HFFc6 (cell line): ENCODE data around the gene MIA2. TPM values are rescaled to one million over a fixed set of nuclear protein-coding genes. Genes with fewer than 3 reads are reported as not detected.
"Not testable (repeated sequence)": the region's sequence is repeated elsewhere in the genome, so short reads cannot be mapped to it uniquely, and the experiment has no call there.

Experiments used
- DNase-seq: peaks from one replicate; pipeline ENCODE4 v3.0.0-alpha.2; 2018
- H3K27ac Mint-ChIP-seq: 2 replicates; pipeline ENCODE4 v1.8.0; 2020; ENCODE audit warnings: mild to moderate bottlenecking, mixed read lengths
- H3K27me3 Mint-ChIP-seq: 2 replicates; pipeline ENCODE4 v1.8.0; 2021; ENCODE audit warnings: mild to moderate bottlenecking, moderate library complexity, mixed read lengths; ENCODE audit not compliant: insufficient read depth
- H3K36me3 Mint-ChIP-seq: 2 replicates; pipeline ENCODE4 v1.8.0; 2021; ENCODE audit warnings: low read depth, mixed read lengths
- H3K4me1 Mint-ChIP-seq: 2 replicates; pipeline ENCODE4 v1.8.0; 2020; ENCODE audit warnings: low read depth, mixed read lengths
- H3K4me3 Mint-ChIP-seq: 2 replicates; pipeline ENCODE4 v1.8.0; 2020; ENCODE audit warnings: mild to moderate bottlenecking, moderate library complexity, mixed read lengths
- H3K9me3 Mint-ChIP-seq: 2 replicates; pipeline ENCODE4 v1.8.0; 2020; ENCODE audit warnings: mild to moderate bottlenecking, mixed read lengths
- total RNA-seq, 6 experiments: library from RNA; stranded (reverse); fragmentation: NEBNext Ultra II Directional; extraction: Animal tissue kit (Norgen Biotek cat#: 25700); gene quantifications; 2 replicates in 1 of 6; 3 replicates in 5 of 6; pipeline ENCODE4 v1.2.3, GENCODE V29; 2021
- TF ChIP-seq, protein P1 (sequence below): fragments of 200-600 bp; sonication (generic); IDR thresholded peaks from 2 replicates; pipeline ENCODE4 v1.5.0; 2021; ENCODE audit warnings: antibody characterized with exemption, mild to moderate bottlenecking

The MIA2 gene
- total RNA-seq, 6 experiments from 2014 or later = 11.5 to 16.3 (median 13.0) TPM

DNA sequence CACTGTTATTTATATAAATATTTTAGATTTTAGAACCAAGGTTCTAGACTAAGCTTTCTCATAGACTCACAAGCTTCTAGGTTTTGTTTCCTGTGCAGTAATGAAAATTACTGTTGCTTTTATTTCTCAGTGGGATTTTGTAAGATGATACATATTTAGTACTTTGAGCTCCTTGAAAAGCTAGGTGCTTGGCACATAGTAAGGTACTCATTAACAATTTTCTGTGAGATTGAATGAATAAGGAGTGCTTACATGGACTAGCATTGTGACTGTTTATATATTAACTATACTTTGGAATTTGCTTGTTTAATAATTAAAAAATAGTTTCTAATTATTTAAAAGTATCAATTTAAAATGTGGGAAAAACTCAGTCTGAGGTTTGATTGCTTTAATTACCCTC, 85.7 kb downstream of the MIA2 start:
- Mint-ChIP-seq H3K4me3 (no peak overlapping the region), H3K4me1 (peaks cover 32% of the 10 kb centered on the region), H3K36me3 (peaks cover 9% of the 10 kb centered on the region), H3K9me3 (no peaks in the 10 kb centered on the region), H3K27ac (no peak overlapping the region), H3K27me3 (no peaks in the 10 kb centered on the region)
- no peak for DNase-seq
- TF ChIP-seq, protein P1, sequence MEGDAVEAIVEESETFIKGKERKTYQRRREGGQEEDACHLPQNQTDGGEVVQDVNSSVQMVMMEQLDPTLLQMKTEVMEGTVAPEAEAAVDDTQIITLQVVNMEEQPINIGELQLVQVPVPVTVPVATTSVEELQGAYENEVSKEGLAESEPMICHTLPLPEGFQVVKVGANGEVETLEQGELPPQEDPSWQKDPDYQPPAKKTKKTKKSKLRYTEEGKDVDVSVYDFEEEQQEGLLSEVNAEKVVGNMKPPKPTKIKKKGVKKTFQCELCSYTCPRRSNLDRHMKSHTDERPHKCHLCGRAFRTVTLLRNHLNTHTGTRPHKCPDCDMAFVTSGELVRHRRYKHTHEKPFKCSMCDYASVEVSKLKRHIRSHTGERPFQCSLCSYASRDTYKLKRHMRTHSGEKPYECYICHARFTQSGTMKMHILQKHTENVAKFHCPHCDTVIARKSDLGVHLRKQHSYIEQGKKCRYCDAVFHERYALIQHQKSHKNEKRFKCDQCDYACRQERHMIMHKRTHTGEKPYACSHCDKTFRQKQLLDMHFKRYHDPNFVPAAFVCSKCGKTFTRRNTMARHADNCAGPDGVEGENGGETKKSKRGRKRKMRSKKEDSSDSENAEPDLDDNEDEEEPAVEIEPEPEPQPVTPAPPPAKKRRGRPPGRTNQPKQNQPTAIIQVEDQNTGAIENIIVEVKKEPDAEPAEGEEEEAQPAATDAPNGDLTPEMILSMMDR = no peak

DNA sequence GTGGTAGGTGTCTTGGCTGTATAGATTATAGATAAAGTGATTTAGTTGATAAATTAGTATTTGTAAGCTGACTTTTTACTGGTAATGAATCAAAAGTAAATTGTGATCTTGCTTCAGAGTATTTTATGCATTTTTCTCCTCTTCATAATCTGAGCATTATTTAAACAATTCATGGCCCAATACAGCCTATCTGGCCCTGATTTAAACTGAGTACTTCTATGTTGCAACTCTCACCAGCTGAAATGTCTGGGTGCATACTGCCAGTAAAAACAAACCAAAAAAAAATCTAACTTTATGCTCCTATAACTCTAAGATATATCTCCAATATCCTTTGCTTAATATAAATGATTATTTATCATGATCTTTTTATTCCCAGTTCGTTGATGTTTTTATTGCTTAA, 86.6 kb downstream of the MIA2 start:
- no peak for DNase-seq
- Mint-ChIP-seq H3K36me3 (peaks cover 9% of the 10 kb centered on the region), H3K27me3 (no peaks in the 10 kb centered on the region), H3K4me3 (no peak overlapping the region), H3K4me1 (peaks cover 32% of the 10 kb centered on the region), H3K27ac (no peak overlapping the region), H3K9me3 (no peaks in the 10 kb centered on the region)
- TF ChIP-seq, protein P1 = no peak

DNA sequence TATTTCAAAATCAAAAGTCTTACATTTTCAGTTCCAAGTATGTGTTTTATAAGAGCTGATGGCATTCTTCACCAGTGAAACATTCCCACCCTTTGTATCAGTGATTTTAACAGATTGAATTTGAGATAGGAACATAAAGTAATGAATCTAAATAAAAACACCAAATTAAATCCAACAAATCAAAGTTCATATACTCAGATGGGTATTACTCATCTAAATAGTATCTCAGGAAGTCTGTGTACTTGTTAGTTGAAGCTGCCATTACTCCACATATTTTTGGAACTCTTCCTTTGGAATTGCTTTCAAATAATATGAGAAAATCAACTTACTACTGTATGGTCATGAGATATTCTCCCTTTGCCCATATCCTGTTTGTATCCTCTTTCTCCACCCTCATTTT, 89.1 kb downstream of the MIA2 start:
- H3K36me3 Mint-ChIP-seq = peaks cover 21% of the 10 kb centered on the region
- H3K4me1 Mint-ChIP-seq = peaks cover 31% of the 10 kb centered on the region
- H3K9me3 Mint-ChIP-seq = no peaks in the 10 kb centered on the region
- peak overlapping the region; percentile 52 for H3K4me3 Mint-ChIP-seq
- H3K27me3 Mint-ChIP-seq = peaks cover 2% of the 10 kb centered on the region; the same call in 1 of the 2 replicates
- TF ChIP-seq, protein P1 = no peak
- peak overlapping the region; percentile 88 for H3K27ac Mint-ChIP-seq
- DNase-seq = peak; percentile 44

DNA sequence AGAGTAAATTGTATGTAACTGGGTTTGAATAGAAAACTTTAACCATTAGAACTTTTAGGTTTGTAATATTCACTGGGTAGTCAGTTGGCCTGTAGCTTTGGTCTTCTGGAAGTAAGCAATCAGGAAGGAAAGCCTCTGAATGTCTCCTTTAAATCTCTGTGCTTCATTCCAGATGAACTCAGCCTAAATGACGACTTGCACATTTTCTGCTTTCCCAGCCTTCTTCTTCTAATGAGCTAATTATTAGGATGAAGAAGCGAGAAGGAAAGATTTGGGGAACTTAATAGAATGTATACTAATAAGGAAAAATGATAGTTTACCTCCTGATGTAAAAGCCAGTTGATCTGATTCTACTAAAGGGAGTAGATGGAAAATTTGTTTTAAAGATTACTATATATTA, 90.4 kb downstream of the MIA2 start:
- peaks cover 33% of the 10 kb centered on the region for H3K36me3 Mint-ChIP-seq
- no peaks in the 10 kb centered on the region for H3K9me3 Mint-ChIP-seq
- H3K4me3 Mint-ChIP-seq = no peak overlapping the region
- no peak overlapping the region for H3K27ac Mint-ChIP-seq
- H3K4me1 Mint-ChIP-seq = peaks cover 26% of the 10 kb centered on the region
- TF ChIP-seq, protein P1 = no peak
- DNase-seq = no peak
- peaks cover 2% of the 10 kb centered on the region; the same call in 1 of the 2 replicates for H3K27me3 Mint-ChIP-seq

DNA sequence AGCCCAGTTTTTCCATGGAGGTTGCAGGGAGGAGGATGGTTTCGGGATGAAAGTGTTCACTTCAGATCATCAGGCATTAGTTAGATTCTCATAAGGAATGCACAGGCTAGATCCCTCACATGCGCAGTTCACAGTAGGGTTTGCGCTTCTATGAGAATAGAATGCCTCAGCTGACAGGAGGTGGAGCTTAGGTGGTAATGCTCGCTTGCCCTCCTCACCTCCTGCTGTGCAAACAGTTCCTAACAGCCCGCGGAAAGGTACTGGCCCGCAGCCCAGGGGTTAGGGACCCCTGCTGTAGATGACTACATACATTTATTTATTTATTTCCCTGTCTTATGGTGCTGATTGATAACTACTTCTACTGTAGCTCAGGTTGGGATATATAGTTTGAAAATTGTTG, 105.3 kb downstream of the MIA2 start:
- H3K4me3 Mint-ChIP-seq = no peak overlapping the region
- no peak overlapping the region for H3K27ac Mint-ChIP-seq
- peaks cover 6% of the 10 kb centered on the region; the same call in 1 of the 2 replicates for H3K4me1 Mint-ChIP-seq
- TF ChIP-seq, protein P1 = no peak
- peaks cover 9% of the 10 kb centered on the region for H3K36me3 Mint-ChIP-seq
- H3K27me3 Mint-ChIP-seq = no peaks in the 10 kb centered on the region
- DNase-seq = no peak
- H3K9me3 Mint-ChIP-seq = no peaks in the 10 kb centered on the region

DNA sequence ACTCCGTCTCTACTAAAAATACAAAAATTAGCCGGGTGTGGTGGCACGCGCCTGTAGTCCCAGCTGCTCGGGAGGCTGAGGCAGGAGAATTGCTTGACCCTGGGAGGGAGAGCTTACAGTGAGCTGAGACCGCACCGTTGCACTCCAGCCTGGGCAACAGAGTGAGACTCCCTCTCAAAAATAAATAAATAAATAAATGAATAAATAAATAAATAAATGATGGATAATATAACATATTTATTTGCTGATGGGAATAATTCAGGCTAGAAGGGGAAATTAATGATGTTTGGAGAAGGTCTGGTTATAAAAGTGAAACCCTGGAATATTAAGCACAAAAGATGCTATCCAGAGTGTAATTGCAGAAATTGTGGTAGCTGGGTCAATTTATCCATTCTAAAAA, 107.4 kb downstream of the MIA2 start:
- H3K36me3 Mint-ChIP-seq, H3K4me1 Mint-ChIP-seq, H3K27me3 Mint-ChIP-seq, H3K9me3 Mint-ChIP-seq, H3K27ac Mint-ChIP-seq, H3K4me3 Mint-ChIP-seq, DNase-seq: not testable (repeated sequence)
